OCI-LY7 (cell line): Measurements from ENCODE around the gene TMEM253. TPM values are rescaled to one million over a fixed set of nuclear protein-coding genes. Genes with fewer than 3 reads are reported as not detected.
A peak's percentile ranks its signal among the peaks of the same experiment; 100 is the strongest.

Source experiments
- BruUV-seq: library from RNA; stranded (reverse); fragments of 400-500 nt; replicated peaks from 2 replicates; lab custom pipeline; 2021; lab: Mats Ljungman, UMichigan
- CTCF ChIA-PET: fragments of 300-600 bp; sonication (Branson Sonifier 250); formaldehyde crosslinking; loops from one replicate; lab custom pipeline; 2022; ENCODE audit warnings: antibody characterized with exemption; ENCODE audit not compliant: unreplicated experiment; lab: Charles Lee
- POLR2A ChIA-PET: fragments of 300-600 bp; sonication (Branson Sonifier 250); formaldehyde crosslinking; loops from one replicate; lab custom pipeline; 2022; ENCODE audit warnings: antibody characterized with exemption; lab: Charles Lee
- DNase-seq: peaks from one replicate; pipeline ENCODE4 v3.0.0-alpha.2; 2015; ENCODE audit warnings: low spot score
- H2AFZ ChIP-seq: fragments of 200-600 bp; sonication (generic), shearing (Covaris generic); 2 replicates; pipeline ENCODE4 v1.6.1; 2014; ENCODE audit warnings: mild to moderate bottlenecking, antibody characterized with exemption, low read length, moderate library complexity
- H3K27ac ChIP-seq: fragments of 200-600 bp; sonication (generic); 2 replicates; pipeline ENCODE4 v1.5.1; 2014; ENCODE audit warnings: mixed run types, low read depth, mild to moderate bottlenecking, moderate library complexity, low read length, inconsistent platforms; ENCODE audit not compliant: poor library complexity, severe bottlenecking
- H3K36me3 ChIP-seq: fragments of 200-600 bp; sonication (generic); 2 replicates; pipeline ENCODE4 v1.6.1; 2014; ENCODE audit warnings: mild to moderate bottlenecking, antibody characterized with exemption, low read length, moderate library complexity, mixed read lengths; ENCODE audit not compliant: insufficient read depth
- H3K4me1 ChIP-seq: fragments of 200-600 bp; sonication (generic); 2 replicates; pipeline ENCODE4 v1.5.1; 2014; ENCODE audit warnings: mild to moderate bottlenecking, low read length; ENCODE audit not compliant: insufficient read depth, poor library complexity, severe bottlenecking
- H3K4me2 ChIP-seq: fragments of 200-600 bp; sonication (generic); 2 replicates; pipeline ENCODE4 v1.6.1; 2014; ENCODE audit warnings: mild to moderate bottlenecking, low read length
- H3K4me3 ChIP-seq: fragments of 200-600 bp; sonication (generic); 2 replicates; pipeline ENCODE4 v1.5.1; 2014; ENCODE audit warnings: mild to moderate bottlenecking, low read depth, low read length; ENCODE audit not compliant: poor library complexity, severe bottlenecking
- H3K79me2 ChIP-seq: fragments of 200-600 bp; sonication (generic); 2 replicates; pipeline ENCODE4 v1.6.1; 2016; ENCODE audit warnings: low read depth, mild to moderate bottlenecking, low read length, moderate library complexity, mixed read lengths; ENCODE audit not compliant: insufficient read depth
- H3K9me2 ChIP-seq: fragments of 200-600 bp; sonication (generic); 2 replicates; pipeline ENCODE4 v1.6.1; 2016; ENCODE audit warnings: mild to moderate bottlenecking, low read length, mixed read lengths; ENCODE audit not compliant: insufficient read depth
- H3K9me3 ChIP-seq: fragments of 200-600 bp; sonication (generic); 2 replicates; pipeline ENCODE4 v1.6.1; 2014; ENCODE audit warnings: mild to moderate bottlenecking, mixed run types, low read length, mixed read lengths
- H4K20me1 ChIP-seq: fragments of 200-600 bp; sonication (generic); 2 replicates; pipeline ENCODE4 v1.6.1; 2014; ENCODE audit warnings: mild to moderate bottlenecking, antibody characterized with exemption, low read length, moderate library complexity, mixed read lengths; ENCODE audit not compliant: insufficient read depth
- CTCF ChIP-seq: fragments of 200-600 bp; sonication (generic); conservative IDR thresholded peaks from 2 replicates; pipeline ENCODE4 v1.5.1; 2014; ENCODE audit warnings: mild to moderate bottlenecking, antibody characterized with exemption, low read length, moderate library complexity, mixed read lengths
- EZH2phosphoT487 ChIP-seq: fragments of 200-600 bp; sonication (generic); IDR thresholded peaks from 2 replicates; pipeline ENCODE4 v1.6.1; 2018; ENCODE audit warnings: low read depth, borderline replicate concordance, mild to moderate bottlenecking, mixed run types, antibody characterized with exemption, low read length, moderate library complexity, mixed read lengths
- intact Hi-C: fragments of 100-400 bp; cut with micrococcal nuclease; formaldehyde crosslinking; loops from one replicate; pipeline ENCODE4 v1.10.0; 2022; ENCODE audit not compliant: unreplicated experiment
- total RNA-seq, 2 experiments: library from RNA; depleted of rRNA in 1 of 2; stranded (reverse); fragments of >200 nt in 1 of 2; shearing (Covaris generic) in 1 of 2; gene quantifications; 2 replicates each; pipeline ENCODE4 v1.2.3, GENCODE V29; 2014 to 2022

TMEM253 gene
- total RNA-seq, 2 experiments from 2014 or later, result 0.88 TPM; not detected in 1

DNA sequence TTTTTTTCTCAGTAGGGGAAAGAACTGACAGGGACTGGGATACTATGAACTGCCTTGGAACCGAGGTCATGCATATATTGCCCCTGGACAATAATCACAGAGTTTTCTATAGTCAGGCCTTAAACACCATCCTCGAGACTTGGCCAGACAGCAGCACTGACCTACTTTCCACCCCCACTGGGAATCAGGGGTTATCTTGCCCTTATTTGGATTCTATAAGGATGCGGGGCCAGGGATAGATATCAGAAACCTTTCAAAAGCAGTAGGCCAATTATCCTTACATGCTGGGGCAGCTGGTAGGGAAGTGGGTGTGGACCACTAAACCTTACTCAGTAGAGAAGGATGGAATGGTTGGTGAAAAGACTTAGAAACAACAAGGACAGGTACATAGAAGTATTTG, 4.4 kb upstream of the TMEM253 start:
- TF ChIP-seq EZH2phosphoT487 (no peak), CTCF (no peak)
- Histone ChIP-seq H3K36me3 (no peaks in the 10 kb centered on the region), H3K4me2 (peak overlapping the region; percentile 69; the same call in 1 of the 2 replicates), H3K79me2 (no peaks in the 10 kb centered on the region), H3K27ac (no peak overlapping the region), H3K4me1 (peaks cover 29% of the 10 kb centered on the region), H3K9me2 (no peaks in the 10 kb centered on the region), H3K9me3 (no peaks in the 10 kb centered on the region), H2AFZ (no peak overlapping the region), H3K4me3 (no peak overlapping the region), H4K20me1 (no peaks in the 10 kb centered on the region; the same call in 1 of the 2 replicates)
- CTCF ChIA-PET, result interaction anchor here (1.3 to 1.6 kb wide), 3 partner anchors 8 to 126 kb away, joined by 3 to 7 read pairs (median 6); no protein-coding TSS in a partner anchor
- no peak for DNase-seq
- no TSS peak for BruUV-seq
- POLR2A ChIA-PET, result interaction anchor here (1.9 to 2.5 kb wide), 2 partner anchors 8 to 81 kb away, joined by 4 to 13 read pairs; no protein-coding TSS in a partner anchor
- intact Hi-C loops, result no loop called here

GRCh38 chr14:21096978-21097635, 3.8 kb upstream of the TMEM253 start:
- TF ChIP-seq CTCF (no peak), EZH2phosphoT487 (no peak)
- no TSS peak for BruUV-seq
- no peak for DNase-seq
- POLR2A ChIA-PET, result interaction anchor here (0.7 to 1.9 kb wide), 2 partner anchors 26 to 82 kb away, joined by 4 read pairs; partner anchors contain the start of gene ARHGEF40
- no peaks in the 10 kb centered on the region for H3K36me3 ChIP-seq
- H3K9me2 ChIP-seq, result no peaks in the 10 kb centered on the region
- no peaks in the 10 kb centered on the region for H3K9me3 ChIP-seq
- no peaks in the 10 kb centered on the region; the same call in 1 of the 2 replicates for H4K20me1 ChIP-seq
- no peak overlapping the region; the same call in 1 of the 2 replicates for H2AFZ ChIP-seq
- CTCF ChIA-PET, result interaction anchor here (0.9 to 1.5 kb wide), 2 partner anchors 30 to 126 kb away, joined by 3 to 4 read pairs; no protein-coding TSS in a partner anchor
- no peaks in the 10 kb centered on the region for H3K79me2 ChIP-seq
- intact Hi-C loops, result no loop called here
- H3K27ac ChIP-seq, result peak overlapping the region; percentile 12
- peak overlapping the region; percentile 61 for H3K4me3 ChIP-seq
- H3K4me2 ChIP-seq, result peak overlapping the region; percentile 69
- peaks cover 34% of the 10 kb centered on the region for H3K4me1 ChIP-seq
